T-helper 22 cell (primary cell): ENCODE data around the gene CMTM5.
"Not testable (repeated sequence)": the region's sequence is repeated elsewhere in the genome, so short reads cannot be mapped to it uniquely, and the experiment has no call there.

Source experiments
- DNase-seq: peaks from one replicate; pipeline ENCODE4 v3.0.0-alpha.2; 2020; ENCODE audit warnings: low read depth

The CMTM5 gene

DNA sequence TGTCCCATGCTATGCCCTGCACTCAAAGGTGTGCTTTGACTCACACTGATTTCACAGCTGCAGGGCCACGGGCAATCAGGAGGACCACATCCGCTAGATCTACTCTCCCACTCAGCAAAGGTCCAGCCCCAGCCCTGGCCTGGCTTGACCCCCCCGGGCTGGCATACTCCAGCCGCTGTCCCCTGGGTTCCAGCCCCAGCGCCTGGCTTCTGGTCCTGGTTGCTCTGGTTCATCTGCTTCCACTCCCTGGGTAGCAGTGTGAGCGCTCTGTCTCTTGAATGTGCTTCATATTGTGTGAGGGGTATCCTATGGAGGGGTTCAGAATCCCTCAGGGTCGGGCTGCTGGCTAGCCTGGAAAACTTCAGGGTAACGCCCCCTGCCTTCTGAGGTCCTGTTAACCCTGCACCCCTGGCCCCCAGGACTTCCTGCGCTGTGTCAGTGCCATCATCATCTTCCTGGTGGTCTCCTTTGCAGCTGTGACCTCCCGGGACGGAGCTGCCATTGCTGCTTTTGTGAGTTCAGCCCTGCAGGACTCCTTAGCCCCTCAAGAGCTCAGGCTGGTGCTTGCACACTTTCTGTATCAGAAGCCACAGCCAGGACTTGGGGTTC, 1.9 kb downstream of the CMTM5 start:
- no peak for DNase-seq

- DNase-seq = peak; percentile 26
Observed at GRCh38 chr14:23379366-23380196, 2.7 kb downstream of the CMTM5 start.

- DNase-seq = no peak
Observed at GRCh38 chr14:23380197-23380914, 3.5 kb downstream of the CMTM5 start.

DNA sequence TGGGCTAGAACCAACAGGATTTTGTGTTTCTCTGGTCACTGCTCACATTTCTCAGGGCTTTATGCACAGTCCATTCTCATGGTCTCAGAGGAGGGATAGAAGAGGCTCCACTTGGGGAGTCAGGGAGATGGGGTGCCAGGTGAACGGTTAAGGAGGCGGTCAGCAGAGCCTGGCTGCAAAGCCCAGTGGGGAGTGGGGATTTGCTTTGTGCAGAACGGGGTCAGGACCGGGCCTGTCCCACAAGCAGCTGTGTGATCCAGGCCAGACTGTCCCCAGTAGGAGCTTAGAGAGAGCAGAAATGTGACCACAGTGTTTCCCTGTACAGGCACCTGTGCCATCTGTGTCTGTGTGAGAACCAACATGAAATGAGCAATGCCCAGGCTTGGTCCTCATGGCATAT, 4.1 kb downstream of the CMTM5 start:
- DNase-seq = no peak

DNA sequence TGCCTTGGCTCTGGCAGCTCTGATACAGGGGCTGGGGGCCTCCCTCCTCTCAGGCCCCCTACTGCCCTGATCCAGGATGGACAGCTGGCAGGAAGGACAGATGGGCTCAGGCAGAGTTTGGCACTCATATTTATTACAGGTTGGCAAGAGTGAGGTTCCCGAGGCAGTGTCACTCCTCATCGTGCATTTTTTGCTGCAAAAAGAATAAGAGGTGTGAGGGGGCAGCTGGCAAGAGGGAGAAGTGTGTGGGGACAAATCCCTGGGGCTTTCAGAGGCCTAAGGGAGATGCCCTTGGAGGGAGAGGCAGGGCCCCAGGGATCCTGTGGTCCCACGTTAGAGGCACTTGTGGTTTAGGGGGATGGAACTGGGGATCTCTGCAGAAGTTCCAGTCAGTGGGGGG, 5.0 kb downstream of the CMTM5 start:
- no peak for DNase-seq

DNA sequence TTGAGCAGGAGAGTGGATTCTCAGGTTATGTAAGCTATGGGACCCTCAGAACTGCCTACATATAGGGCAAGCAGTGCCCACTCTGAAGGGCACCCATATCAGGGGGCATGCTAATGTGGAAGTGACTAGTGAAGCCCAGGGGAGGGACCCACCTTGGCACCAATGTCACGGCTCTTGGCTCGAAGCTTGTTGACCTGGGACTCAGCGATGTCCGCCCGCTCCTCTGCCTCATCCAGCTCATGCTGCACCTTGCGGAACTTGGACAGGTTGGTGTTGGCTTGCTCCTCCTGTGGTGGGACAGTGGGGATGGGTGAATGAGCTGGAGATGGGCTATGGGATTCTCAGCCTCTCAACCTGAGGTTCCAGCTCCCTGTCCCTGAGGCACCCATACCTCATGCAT, 5.4 kb downstream of the CMTM5 start:
- DNase-seq = no peak

DNA sequence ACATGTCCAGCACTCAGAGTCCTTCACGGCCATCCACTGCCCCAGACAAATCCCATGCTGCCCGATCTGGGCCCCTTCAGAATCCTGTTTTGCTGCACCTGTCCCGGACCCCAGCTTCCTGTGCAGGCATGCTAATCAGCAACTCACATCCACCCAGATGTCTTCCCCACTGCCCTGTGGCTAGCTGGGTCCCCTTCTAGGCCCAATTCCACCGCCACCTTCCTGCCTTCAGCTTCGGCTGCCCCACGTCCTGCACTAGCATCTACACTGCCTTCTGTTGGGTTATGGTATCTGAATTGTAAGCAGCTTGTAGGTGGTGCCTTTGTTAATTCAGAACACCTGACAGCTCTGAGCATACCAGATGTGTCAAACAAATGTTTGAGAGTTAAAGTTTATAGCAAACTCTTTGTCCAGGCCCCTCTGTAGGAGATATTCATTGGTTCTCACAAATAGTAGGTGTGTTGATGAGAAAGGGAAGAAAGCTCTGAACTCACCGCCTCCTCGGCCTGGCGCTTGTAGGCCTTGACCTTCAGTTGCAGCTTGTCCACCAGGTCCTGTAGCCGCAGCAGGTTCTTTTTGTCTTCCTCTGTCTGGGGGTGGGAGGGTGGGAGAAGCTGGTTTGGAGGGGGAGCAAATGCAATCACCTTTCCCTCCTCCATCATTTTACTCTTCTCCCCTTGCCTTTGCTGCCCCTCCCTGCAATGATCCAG, 6.0 kb downstream of the CMTM5 start:
- no peak for DNase-seq

DNA sequence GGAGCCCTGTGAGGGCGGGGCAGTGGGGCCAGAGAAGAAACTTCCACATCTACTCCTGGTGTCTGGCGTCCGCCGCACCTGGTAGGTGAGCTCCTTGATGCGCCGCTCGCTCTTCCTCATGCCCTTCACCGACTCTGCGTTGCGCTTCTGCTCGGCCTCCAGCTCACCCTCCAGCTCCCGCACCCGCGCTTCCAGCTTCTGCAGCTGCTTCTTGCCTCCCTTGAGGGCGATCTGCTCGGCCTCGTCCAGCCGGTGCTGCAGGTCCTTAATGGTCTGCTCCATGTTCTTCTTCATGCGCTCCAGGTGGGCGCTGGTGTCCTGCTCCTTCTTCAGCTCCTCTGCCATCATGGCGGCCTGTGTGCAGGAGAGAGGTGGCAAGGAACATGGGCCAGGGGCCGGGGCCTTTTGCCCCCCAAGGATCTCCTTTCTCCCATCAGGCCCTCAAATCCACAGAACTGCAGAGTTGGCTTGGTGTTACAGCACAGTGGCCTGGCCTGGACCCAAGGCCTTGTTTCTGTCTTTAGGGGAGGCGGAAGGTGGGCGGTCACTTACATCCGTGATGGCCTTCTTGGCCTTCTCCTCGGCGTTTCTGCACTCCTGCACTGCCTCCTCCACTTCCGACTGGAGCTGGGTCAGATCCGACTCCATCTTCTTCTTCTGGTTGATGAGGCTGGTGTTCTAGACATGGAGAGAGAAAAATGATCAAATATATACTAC, 7.7 kb downstream of the CMTM5 start:
- no peak for DNase-seq

DNA sequence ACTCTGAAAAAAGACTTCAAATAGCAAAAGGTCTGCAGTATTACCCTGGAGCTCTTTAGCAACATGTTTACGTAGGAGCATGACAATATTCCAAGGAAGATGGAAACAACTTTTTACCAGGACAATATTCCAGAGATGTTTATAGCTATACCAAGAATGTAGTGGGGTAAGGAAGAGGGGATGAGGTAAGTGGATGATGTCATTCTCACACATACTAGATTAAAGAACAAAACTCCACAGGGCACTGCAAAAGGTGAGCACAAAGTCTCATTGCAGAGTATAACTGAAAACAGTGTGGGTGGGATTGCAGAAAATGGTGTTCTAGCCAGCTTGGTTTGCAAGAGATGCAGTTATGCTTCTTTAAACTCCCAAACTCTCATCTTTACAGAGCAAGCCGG, 8.4 kb downstream of the CMTM5 start:
- DNase-seq = no peak

DNA sequence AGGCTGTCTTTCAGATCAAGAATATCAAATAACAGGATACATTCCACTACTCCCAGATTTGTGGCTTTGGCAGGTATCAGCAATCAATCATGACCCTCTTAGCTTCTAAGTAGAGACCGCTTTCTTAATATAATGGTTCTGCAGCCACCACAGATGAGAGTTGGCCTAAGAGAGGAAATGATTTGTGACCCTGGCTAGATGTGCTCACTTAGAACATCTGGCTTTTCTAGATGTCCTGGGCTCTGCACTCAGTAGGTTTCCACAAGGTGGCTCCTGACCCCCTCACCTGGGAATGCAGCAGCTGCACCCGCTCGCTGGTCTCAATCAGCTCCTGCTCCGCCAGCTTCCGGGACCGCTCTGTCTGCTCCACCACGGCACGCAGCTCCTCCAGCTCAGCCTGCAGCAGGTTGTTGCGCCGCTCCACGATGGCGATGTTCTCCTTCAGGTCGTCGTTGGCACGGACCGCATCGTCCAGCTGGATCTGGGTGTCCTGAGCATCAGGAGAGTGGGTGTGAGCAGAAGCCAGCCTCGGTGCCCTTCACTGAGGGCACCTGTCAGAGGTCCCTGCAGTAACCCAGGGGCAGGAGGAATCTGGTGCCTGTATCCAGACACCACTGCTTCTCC, 8.9 kb downstream of the CMTM5 start:
- DNase-seq = no peak

DNA sequence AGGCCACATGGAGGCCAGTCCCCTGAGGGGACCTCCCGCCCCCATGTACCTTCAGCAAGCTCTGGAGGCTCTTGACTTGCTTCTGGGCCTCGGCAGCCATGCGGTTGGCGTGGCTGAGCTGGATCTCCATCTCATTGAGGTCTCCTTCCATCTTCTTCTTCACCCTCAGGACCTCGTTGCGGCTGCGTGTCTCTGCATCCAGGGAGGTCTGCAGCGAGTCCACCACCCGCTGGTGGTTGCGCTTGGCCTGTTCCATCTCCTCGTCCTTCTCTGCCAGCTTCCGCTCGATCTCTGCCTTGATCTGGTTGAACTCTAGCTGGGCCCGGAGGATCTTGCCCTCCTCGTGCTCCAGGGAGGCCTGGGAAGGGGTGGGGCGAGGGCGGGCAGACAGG, 9.4 kb downstream of the CMTM5 start:
- DNase-seq = not testable (repeated sequence)

DNA sequence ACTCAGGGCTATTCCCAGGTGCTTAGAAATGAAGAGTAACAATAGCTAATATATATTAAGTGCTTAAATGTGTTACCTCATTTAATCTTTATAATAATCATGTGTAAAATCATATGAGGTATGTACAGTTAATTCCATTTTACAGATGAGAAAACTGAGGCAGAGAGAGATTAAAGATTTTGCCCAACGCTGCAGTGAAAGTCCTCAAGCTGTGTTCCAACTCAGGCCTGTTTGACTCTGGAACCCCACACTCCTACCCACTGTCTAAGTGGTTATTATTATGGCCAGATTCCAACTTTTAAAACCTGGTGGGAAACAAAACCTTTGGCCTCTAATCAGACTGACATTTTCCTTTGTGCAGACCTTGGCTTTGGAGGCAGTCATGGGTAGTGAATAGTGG, 10.2 kb downstream of the CMTM5 start:
- no peak for DNase-seq

DNA sequence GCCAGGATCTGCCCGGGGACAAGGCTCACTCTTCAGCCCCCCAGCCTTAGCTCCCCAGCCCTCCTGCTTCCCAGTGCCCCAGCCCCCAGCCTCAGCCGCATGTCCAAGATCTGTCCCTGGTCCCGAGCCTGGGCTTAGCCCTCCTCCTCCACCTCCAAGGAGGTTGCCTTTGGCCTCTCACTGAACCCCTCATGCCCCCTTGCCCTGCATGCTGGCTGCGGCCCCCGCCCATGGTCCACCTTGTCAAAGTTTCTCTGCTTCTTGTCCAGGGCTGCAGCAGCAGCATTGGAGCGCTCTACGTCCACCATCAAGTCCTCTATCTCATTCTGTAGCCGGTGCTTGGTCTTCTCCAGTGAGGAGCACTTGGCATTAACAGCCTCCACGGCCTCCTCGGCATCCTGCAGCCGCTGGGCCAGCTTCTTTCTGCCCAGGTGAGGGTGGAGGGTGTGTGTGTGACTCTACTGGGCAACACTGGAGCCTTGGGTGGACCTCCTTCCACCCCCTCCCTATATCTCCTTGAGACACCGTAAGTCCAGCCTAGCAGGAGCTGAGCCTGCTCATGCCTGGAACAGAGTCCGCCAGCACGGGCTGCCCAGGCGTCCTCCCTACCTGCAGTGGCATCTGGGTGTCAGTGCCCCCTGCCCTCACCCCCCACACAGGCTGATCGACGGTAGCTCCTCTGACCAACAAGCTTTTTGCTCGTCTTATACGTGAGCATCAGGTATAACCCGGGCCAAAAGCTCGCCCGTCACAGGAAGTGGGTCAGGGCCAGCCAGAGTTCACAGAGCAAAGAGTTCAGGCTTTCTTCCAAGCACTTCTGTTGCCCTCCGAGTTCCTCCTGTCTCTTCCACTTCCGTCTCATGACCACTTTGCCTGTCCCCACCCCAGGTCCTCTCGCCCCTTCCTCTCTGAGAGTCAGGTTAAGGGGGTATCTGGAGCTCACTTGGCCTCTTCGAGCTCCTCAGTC, 11.4 kb downstream of the CMTM5 start:
- no peak for DNase-seq

DNA sequence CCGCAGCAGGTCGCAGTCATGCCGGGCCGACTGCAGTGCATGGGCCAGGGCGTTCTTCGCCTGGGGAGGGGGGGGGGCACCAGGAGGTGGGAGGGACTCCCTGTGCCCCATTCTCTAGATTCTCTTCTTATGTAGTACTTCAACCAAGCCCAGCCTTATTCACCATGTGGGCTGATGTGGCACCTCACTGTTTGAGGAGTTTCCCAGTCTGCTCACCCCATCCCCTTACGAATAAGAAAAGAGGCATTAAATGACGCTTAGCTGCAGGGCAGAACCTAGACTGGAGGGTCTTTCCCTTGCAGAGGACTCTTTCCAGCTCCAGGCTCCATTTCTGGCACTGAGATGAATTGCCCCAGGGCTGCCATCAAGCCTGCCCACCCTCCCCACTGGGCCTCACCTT, 12.2 kb downstream of the CMTM5 start:
- DNase-seq = no peak

DNA sequence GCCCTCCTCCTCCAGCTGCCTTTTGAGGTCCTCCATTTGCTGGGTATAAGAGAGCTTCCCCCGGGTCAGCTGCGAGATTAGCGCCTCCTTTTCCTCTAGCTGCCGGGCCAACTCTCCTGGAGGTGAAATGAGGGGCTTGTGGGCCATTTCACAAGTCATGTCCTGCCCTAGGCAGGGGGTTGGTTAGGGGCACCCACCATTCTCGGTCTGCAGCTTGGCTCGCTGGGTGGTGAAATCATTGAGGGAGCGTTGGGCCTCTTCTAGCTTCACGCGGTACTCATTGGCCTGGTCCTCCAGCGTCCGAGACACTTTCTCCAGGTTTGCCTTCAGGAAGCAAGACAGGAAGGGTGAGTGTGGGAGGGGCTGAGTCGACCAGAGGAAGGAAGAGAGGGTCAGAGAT, 12.6 kb downstream of the CMTM5 start:
- DNase-seq = no peak

DNA sequence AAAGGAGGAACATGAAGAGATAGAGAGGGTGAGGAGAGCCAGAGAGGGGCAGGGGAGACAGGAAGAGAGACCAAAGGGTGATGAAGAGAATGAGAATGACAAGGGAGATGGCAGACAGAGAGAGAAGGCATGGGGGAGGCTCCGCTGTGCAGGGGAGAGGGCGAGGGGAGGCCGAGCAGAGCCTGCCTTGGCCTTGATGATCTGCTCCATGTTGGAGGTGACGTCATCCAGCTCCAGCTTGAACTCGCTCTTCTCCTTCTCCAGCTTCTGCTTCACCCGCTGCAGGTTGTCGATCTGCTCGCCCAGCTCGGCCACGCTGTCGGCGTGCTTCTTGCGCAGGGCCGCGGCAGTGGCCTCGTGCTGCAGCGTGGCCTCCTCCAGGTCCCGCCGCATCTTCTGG, 13.0 kb downstream of the CMTM5 start:
- DNase-seq = not testable (repeated sequence)

- no peak for DNase-seq
Observed at GRCh38 chr14:23392613-23393012, 15.8 kb downstream of the CMTM5 start.

DNA sequence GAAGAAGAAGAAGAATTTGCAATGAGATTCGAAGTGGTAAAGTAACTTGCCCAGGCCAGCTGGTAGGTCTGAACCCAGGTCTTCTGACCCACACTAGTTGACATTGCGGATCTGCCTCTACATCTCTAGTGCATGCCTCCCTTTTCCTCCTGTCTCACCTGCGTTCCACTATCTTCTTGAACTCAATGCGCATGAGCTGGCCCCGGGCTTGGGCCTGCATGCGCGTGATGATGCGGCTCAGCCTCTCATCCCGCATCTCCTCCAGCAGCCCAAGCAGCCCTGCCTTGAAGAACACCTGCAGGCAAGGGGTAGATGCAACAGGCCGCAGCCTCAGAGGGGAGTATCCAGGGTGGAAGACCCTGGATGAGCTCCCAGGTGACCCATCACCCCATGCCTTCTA, 19.3 kb downstream of the CMTM5 start:
- no peak for DNase-seq

DNA sequence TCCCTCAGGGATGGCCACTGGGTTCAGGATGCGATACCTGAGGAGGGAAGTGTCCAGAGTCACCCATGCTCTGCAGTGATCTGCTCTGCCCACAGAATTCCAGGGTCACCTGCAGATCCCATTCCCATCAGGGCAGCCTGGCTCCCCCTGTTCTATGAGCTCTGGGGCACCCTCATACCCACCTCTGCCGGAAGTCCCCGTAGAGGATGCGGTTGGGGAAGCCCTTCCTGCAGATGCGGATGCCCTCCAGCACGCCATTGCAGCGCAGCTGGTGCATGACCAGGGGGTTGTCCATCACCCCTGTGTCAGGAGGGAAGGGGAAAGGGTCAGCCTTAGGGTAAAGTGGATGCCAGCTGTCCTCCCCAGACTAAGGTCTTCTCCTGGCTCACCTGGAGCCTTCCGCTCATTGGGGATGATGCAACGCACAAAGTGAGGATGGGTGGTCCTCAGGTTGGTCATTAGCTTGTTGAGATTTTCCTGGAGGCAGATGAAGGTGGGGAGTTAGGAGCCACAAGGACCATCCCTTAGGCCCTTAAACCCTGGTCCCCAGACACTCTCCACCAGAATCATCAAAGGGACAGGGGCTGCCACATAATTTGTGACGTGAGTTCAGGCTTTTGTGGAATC, 20.0 kb downstream of the CMTM5 start:
- no peak for DNase-seq

DNA sequence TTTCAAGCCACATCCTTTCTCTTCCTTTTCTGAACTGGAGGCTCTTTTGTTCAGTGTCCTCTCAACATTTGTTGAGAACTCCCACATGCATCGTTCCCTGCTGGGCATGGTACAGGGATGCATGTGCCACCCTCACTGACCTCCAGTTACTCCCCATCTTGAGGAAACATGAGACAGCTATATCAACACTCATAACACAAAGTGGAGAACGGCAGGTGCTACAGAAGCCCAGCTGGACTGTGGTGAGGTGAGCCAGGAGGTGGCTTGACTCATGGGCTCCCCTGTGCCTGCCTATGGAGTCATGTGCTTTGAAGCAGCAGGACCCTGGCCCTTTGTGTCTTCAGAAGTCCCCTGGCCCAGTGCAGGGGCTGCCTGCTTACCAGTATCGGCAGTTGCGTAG, 21.5 kb downstream of the CMTM5 start:
- DNase-seq = no peak
